ENCODE measurements around the gene FMN2.

The FMN2 gene

DNA sequence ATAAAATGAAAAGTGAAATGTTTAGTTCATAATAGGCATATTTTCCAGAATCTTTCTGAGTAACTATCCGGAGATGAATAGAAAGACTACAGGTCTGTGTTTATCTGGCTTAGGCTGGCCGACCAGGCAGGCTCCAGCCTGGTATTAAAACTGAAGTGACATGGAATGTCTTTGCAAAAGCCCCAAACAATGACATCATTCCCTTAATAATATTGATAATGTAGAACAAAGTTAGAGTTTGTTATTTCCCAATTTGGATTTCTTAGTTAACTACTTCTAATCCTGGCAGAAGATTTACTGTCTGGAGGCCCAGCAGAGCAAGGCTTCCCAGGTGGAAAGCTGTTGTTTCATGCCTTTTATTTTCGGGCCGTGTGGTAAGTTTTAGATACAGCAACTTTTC lies 312.6 kb downstream of the FMN2 start:
- no peaks in the 10 kb centered on the region for H3K36me3 ChIP-seq (ENCODE audit: control insufficient read depth in 2 of 2, insufficient read depth in 1 of 2, low read length in 2 of 2)
- H3K27ac ChIP-seq (ENCODE audit: extremely low read depth, low read depth, low read length): no peak overlapping the region

DNA sequence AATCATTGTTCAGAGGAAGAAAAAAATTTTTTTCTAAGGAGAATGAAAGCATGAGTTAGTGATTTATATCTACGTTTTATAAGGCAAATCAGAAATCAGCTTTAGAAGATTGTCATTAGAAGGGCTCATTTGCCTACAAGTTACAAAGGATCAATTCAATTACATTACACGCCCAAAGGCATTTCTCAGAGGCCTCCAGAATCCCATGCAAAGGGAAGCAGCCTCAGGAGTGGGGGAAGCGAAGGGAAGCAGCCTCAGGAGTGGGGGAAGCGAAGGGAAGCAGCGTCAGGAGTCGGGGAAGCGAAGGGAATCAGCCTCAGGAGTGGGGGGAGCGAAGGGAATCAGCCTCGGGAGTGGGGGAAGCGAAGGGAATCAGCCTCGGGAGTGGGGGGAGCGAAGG lies 314.1 kb downstream of the FMN2 start:
- H3K4me1 ChIP-seq (ENCODE audit: control insufficient read depth, insufficient read depth, low read length): no peaks in the 10 kb centered on the region
- H3K36me3 ChIP-seq (ENCODE audit: control insufficient read depth in 2 of 2, insufficient read depth in 1 of 2, low read length in 2 of 2): no peaks in the 10 kb centered on the region
- no peak overlapping the region for H3K27ac ChIP-seq (ENCODE audit: extremely low read depth, low read depth, low read length)
- no peaks in the 10 kb centered on the region for H3K9me3 ChIP-seq (ENCODE audit: control insufficient read depth, insufficient read depth, low read depth, low read length)
- CTCF ChIA-PET: no interaction called here
- TF ChIP-seq ZFHX2 (tag by site-specific recombination; conservative IDR thresholded peaks at IDR 0.05) (no peak), ZNF354C (tag by site-specific recombination; IDR thresholded peaks at IDR 0.05; ENCODE audit: borderline replicate concordance, low read depth) (no peak), SP7 (tag by site-specific recombination; IDR thresholded peaks at IDR 0.05) (no peak), ZNF114 (tag by site-specific recombination; IDR thresholded peaks at IDR 0.05) (no peak), ZNF585B (tag by site-specific recombination; IDR thresholded peaks at IDR 0.05) (no peak), REPIN1 (tag by site-specific recombination; IDR thresholded peaks at IDR 0.05; ENCODE audit: low read depth) (no peak), MZF1 (tag by site-specific recombination; IDR thresholded peaks at IDR 0.05; ENCODE audit: borderline replicate concordance) (no peak), ZNF514 (tag by site-specific recombination; IDR thresholded peaks at IDR 0.05) (no peak), ZNF324 (tag by site-specific recombination; IDR thresholded peaks at IDR 0.05) (no peak), ZFP3 (tag by site-specific recombination; IDR thresholded peaks at IDR 0.05; ENCODE audit: low read depth) (no peak), ZNF621 (tag by site-specific recombination; IDR thresholded peaks at IDR 0.05) (no peak), ZBTB20 (tag by site-specific recombination; IDR thresholded peaks at IDR 0.05) (no peak), ZNF596 (tag by site-specific recombination; IDR thresholded peaks at IDR 0.05) (no peak), KLF1 (tag by site-specific recombination; IDR thresholded peaks at IDR 0.05) (no peak), ZNF677 (tag by site-specific recombination; IDR thresholded peaks at IDR 0.05) (no peak)
- TF ChIP-seq, protein P1, sequence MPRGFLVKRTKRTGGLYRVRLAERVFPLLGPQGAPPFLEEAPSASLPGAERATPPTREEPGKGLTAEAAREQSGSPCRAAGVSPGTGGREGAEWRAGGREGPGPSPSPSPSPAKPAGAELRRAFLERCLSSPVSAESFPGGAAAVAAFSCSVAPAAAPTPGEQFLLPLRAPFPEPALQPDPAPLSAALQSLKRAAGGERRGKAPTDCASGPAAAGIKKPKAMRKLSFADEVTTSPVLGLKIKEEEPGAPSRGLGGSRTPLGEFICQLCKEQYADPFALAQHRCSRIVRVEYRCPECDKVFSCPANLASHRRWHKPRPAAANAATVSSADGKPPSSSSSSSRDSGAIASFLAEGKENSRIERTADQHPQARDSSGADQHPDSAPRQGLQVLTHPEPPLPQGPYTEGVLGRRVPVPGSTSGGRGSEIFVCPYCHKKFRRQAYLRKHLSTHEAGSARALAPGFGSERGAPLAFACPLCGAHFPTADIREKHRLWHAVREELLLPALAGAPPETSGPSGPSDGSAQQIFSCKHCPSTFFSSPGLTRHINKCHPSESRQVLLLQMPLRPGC (tag by site-specific recombination; IDR thresholded peaks at IDR 0.05): no peak
- POLR2A ChIA-PET: interaction anchor here (0.7 kb wide), 1 partner anchor 403 kb away, joined by 3 read pairs; no protein-coding TSS in a partner anchor
- no peak overlapping the region for H3K4me3 ChIP-seq (ENCODE audit: low read depth, low read length)

More for the DNA sequence above, 312.6 kb downstream of the FMN2 start:
- Histone ChIP-seq H3K4me3 (ENCODE audit: low read depth, low read length) (no peak overlapping the region), H3K4me1 (ENCODE audit: control insufficient read depth, insufficient read depth, low read length) (no peaks in the 10 kb centered on the region), H3K9me3 (ENCODE audit: control insufficient read depth, insufficient read depth, low read depth, low read length) (no peaks in the 10 kb centered on the region)
- POLR2A ChIA-PET: no interaction called here
- CTCF ChIA-PET: no interaction called here
- TF ChIP-seq, protein P2, sequence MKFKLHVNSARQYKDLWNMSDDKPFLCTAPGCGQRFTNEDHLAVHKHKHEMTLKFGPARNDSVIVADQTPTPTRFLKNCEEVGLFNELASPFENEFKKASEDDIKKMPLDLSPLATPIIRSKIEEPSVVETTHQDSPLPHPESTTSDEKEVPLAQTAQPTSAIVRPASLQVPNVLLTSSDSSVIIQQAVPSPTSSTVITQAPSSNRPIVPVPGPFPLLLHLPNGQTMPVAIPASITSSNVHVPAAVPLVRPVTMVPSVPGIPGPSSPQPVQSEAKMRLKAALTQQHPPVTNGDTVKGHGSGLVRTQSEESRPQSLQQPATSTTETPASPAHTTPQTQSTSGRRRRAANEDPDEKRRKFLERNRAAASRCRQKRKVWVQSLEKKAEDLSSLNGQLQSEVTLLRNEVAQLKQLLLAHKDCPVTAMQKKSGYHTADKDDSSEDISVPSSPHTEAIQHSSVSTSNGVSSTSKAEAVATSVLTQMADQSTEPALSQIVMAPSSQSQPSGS (tag by site-specific recombination; IDR thresholded peaks at IDR 0.05; ENCODE audit: low read depth): peak; percentile 78
- TF ChIP-seq, protein P3, sequence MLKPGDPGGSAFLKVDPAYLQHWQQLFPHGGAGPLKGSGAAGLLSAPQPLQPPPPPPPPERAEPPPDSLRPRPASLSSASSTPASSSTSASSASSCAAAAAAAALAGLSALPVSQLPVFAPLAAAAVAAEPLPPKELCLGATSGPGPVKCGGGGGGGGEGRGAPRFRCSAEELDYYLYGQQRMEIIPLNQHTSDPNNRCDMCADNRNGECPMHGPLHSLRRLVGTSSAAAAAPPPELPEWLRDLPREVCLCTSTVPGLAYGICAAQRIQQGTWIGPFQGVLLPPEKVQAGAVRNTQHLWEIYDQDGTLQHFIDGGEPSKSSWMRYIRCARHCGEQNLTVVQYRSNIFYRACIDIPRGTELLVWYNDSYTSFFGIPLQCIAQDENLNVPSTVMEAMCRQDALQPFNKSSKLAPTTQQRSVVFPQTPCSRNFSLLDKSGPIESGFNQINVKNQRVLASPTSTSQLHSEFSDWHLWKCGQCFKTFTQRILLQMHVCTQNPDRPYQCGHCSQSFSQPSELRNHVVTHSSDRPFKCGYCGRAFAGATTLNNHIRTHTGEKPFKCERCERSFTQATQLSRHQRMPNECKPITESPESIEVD (tag by site-specific recombination; IDR thresholded peaks at IDR 0.05): 0 out of 2 replicates have a peak, but pooled peaks have one; percentile 15
- TF ChIP-seq, protein P4, sequence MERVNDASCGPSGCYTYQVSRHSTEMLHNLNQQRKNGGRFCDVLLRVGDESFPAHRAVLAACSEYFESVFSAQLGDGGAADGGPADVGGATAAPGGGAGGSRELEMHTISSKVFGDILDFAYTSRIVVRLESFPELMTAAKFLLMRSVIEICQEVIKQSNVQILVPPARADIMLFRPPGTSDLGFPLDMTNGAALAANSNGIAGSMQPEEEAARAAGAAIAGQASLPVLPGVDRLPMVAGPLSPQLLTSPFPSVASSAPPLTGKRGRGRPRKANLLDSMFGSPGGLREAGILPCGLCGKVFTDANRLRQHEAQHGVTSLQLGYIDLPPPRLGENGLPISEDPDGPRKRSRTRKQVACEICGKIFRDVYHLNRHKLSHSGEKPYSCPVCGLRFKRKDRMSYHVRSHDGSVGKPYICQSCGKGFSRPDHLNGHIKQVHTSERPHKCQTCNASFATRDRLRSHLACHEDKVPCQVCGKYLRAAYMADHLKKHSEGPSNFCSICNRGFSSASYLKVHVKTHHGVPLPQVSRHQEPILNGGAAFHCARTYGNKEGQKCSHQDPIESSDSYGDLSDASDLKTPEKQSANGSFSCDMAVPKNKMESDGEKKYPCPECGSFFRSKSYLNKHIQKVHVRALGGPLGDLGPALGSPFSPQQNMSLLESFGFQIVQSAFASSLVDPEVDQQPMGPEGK (tag by site-specific recombination; IDR thresholded peaks at IDR 0.05): no peak
- TF ChIP-seq ZNF544 (tag by site-specific recombination; IDR thresholded peaks at IDR 0.05): no peak
- no peak for TF ChIP-seq ZEB2 (tag by site-specific recombination; IDR thresholded peaks at IDR 0.05)
- TF ChIP-seq, protein P5, sequence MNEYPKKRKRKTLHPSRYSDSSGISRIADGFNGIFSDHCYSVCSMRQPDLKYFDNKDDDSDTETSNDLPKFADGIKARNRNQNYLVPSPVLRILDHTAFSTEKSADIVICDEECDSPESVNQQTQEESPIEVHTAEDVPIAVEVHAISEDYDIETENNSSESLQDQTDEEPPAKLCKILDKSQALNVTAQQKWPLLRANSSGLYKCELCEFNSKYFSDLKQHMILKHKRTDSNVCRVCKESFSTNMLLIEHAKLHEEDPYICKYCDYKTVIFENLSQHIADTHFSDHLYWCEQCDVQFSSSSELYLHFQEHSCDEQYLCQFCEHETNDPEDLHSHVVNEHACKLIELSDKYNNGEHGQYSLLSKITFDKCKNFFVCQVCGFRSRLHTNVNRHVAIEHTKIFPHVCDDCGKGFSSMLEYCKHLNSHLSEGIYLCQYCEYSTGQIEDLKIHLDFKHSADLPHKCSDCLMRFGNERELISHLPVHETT (tag by site-specific recombination; IDR thresholded peaks at IDR 0.05): no peak
